ENCODE data around the gene PALD1. TPM values are rescaled to one million over a fixed set of nuclear protein-coding genes. Genes with fewer than 3 reads are reported as not detected.

The PALD1 gene
- total RNA-seq, 1 donor from 2014 or later: 6.9 TPM

- no peaks in the 10 kb centered on the region for H3K36me3 ChIP-seq
- H3K27ac ChIP-seq: no peak overlapping the region
- H3K27me3 ChIP-seq: no peaks in the 10 kb centered on the region
- intact Hi-C loops (cut with DNase I): no loop called here
- TF ChIP-seq POLR2A (IDR thresholded peaks at IDR 0.05) (no peak), POLR2AphosphoS5 (IDR thresholded peaks at IDR 0.05; ENCODE audit: insufficient read depth in 1 of 2, low read depth in 1 of 2) (no peak), CTCF (IDR thresholded peaks at IDR 0.05) (no peak)
- no peak for DNase-seq (ENCODE audit: extremely low spot score in 2 of 2)
- no peaks in the 10 kb centered on the region for H3K4me1 ChIP-seq
- H3K9me3 ChIP-seq: no peaks in the 10 kb centered on the region
- no peak overlapping the region for H3K4me3 ChIP-seq
These were observed 64.0 kb downstream of the PALD1 start for GRCh38 chr10:70542565-70542938.

DNA sequence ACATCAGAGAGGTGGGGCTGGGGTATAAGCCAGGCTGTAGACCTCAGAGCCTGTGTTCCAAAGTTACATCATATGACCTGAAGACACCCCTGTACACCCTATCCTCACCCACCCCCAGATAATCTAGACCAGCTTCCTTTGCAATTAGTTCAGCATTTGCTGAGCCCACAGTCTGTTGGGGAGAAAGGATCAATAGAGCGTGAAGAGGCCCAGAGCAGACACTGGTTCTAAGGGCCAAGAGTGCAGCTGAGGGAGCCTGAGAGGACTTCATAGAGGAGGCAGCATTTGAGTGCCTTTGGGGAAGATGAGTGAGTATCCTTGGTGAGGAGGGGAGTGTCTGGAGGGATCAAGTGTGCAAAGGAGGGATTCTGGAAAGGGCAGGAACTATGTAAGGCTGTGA is 65.3 kb downstream of the PALD1 start:
- H3K9me3 ChIP-seq: no peaks in the 10 kb centered on the region
- DNase-seq (ENCODE audit: extremely low spot score in 2 of 2): no peak
- H3K27me3 ChIP-seq: no peaks in the 10 kb centered on the region
- no peak overlapping the region for H3K27ac ChIP-seq
- H3K4me3 ChIP-seq: no peak overlapping the region
- no peaks in the 10 kb centered on the region for H3K4me1 ChIP-seq
- H3K36me3 ChIP-seq: no peaks in the 10 kb centered on the region
- intact Hi-C loops (cut with DNase I): no loop called here
- no peak for TF ChIP-seq POLR2A (IDR thresholded peaks at IDR 0.05)
- no peak for TF ChIP-seq POLR2AphosphoS5 (IDR thresholded peaks at IDR 0.05; ENCODE audit: insufficient read depth in 1 of 2, low read depth in 1 of 2)
- TF ChIP-seq CTCF (IDR thresholded peaks at IDR 0.05): no peak

DNA sequence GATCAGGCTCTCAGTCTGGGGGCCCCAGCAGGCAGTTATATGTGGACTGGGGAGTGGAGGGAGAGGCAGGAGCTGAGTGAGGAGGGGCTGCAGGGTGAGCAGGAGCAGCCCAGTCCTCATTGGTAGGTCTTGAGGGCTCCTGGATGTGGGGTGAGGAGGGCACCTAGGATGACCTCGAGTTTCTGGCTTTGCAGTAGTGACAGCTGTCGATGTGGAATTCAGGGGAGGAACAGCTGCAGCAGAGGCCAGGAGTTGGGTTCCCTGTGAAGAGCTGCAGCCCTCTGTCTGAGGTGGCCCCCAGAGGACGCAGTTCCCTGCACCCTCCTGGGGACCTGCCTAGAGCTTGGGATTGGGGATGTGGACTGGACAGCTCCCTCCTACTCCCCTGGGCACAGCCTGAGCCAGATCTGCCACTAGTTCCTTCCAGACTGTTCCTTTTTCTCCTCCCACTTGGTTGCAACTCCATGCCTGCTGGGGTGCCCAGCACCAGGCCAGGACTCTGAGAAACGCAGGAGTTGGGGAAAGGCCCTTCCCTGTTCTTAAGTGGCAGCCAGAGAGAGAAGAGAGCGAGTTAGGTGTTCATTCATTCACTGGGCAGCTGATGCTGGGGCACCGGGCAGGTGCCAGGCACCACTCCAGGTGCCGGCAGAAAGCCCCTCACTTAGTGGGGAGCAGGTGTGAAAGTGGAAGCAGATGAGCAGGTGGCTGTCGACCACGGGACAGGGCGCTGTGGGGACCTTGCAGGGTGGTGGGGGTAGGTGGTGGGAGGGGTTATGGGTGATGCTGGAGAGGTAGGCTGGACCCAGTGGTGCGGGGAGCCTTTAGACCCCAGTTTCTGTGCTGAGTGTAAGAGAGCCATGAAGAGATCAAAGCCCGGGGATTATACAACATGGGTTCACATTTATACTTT is 66.1 kb downstream of the PALD1 start:
- no peak overlapping the region for H3K4me3 ChIP-seq
- H3K9me3 ChIP-seq: no peaks in the 10 kb centered on the region
- H3K36me3 ChIP-seq: no peaks in the 10 kb centered on the region
- no peaks in the 10 kb centered on the region for H3K4me1 ChIP-seq
- no peak for TF ChIP-seq POLR2A (IDR thresholded peaks at IDR 0.05)
- TF ChIP-seq CTCF (IDR thresholded peaks at IDR 0.05): no peak
- no peak for TF ChIP-seq POLR2AphosphoS5 (IDR thresholded peaks at IDR 0.05; ENCODE audit: insufficient read depth in 1 of 2, low read depth in 1 of 2)
- H3K27me3 ChIP-seq: no peaks in the 10 kb centered on the region
- H3K27ac ChIP-seq: no peak overlapping the region
- intact Hi-C loops (cut with DNase I): loop anchor here (5.0 kb wide), 1 partner anchor 333 kb away; no protein-coding TSS in a partner anchor
- DNase-seq (ENCODE audit: extremely low spot score in 2 of 2): no peak

DNA sequence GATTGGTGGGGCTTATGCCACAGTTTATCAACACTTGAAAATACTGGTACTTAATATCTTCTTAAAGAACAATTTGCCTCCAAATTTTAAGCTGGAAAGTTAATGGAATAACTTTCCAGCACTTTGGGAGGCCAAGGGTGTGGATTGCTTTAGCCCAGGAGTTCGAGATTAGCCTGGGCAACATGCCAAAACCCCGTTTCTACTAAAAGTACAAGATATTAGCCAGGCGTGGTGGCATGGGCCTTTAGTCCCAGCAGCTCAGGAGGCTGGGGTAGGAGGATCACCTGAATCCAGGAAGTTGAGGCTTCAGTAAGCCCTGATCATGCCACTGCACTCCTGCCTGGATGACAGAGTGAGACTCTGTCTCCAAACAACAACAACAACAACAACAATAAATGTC is 68.0 kb downstream of the PALD1 start:
- no peaks in the 10 kb centered on the region for H3K36me3 ChIP-seq
- no peak for DNase-seq (ENCODE audit: extremely low spot score in 2 of 2)
- no peaks in the 10 kb centered on the region for H3K27me3 ChIP-seq
- H3K27ac ChIP-seq: no peak overlapping the region
- H3K4me3 ChIP-seq: no peak overlapping the region
- TF ChIP-seq POLR2A (IDR thresholded peaks at IDR 0.05) (no peak), CTCF (IDR thresholded peaks at IDR 0.05) (no peak), POLR2AphosphoS5 (IDR thresholded peaks at IDR 0.05; ENCODE audit: insufficient read depth in 1 of 2, low read depth in 1 of 2) (no peak)
- no peaks in the 10 kb centered on the region for H3K9me3 ChIP-seq
- intact Hi-C loops (cut with DNase I): loop anchor here (5.0 kb wide), 1 partner anchor 331 kb away; no protein-coding TSS in a partner anchor
- no peaks in the 10 kb centered on the region for H3K4me1 ChIP-seq
